ENCODE data around the gene MGAT4C. TPM values are rescaled to one million over a fixed set of nuclear protein-coding genes. Genes with fewer than 3 reads are reported as not detected.
A peak's percentile ranks its signal among the peaks of the same experiment; 100 is the strongest.

The MGAT4C gene
- total and polyA plus RNA-seq, 2 donors from 2014 or later: 0.16 TPM; not detected in 1

DNA sequence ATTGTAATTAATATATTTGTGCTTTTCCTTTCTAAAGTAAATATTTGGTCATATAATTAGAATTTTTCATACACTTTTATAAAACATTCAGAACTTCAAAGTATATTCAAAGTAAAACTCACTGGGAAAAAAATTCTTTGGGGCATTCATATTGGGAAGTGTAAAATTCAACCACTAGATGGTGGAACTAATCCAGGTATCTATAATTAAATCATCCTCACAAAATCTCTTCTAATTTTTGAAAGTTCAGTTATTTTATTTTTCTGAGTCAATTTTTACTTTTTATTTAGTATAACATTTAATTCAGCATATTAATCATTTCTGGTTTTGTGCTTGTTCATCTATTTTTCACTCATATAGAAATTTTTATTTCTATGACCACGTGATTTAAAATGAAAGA, 301.1 kb downstream of the MGAT4C start:
- Histone ChIP-seq H3K27me3 (ENCODE audit: control insufficient read depth, insufficient read depth, low read length) (no peaks in the 10 kb centered on the region), H3K9ac (ENCODE audit: low read length in 3 of 3) (no peak overlapping the region), H3K9me3 (ENCODE audit: control insufficient read depth in 2 of 3, insufficient read depth in 1 of 3, low read length in 3 of 3) (no peaks in the 10 kb centered on the region), H3K36me3 (ENCODE audit: control insufficient read depth in 2 of 3, insufficient read depth in 3 of 3, low read length in 3 of 3) (no peaks in the 10 kb centered on the region), H3K4me1 (ENCODE audit: control insufficient read depth in 2 of 3, insufficient read depth in 2 of 3, low read depth in 1 of 3, low read length in 3 of 3) (no peaks in the 10 kb centered on the region), H3K27ac (ENCODE audit: low read depth in 2 of 2, low read length in 2 of 2) (no peak overlapping the region), H3K4me3 (ENCODE audit: low read length in 3 of 3) (no peak overlapping the region)
- TF ChIP-seq, protein P1, sequence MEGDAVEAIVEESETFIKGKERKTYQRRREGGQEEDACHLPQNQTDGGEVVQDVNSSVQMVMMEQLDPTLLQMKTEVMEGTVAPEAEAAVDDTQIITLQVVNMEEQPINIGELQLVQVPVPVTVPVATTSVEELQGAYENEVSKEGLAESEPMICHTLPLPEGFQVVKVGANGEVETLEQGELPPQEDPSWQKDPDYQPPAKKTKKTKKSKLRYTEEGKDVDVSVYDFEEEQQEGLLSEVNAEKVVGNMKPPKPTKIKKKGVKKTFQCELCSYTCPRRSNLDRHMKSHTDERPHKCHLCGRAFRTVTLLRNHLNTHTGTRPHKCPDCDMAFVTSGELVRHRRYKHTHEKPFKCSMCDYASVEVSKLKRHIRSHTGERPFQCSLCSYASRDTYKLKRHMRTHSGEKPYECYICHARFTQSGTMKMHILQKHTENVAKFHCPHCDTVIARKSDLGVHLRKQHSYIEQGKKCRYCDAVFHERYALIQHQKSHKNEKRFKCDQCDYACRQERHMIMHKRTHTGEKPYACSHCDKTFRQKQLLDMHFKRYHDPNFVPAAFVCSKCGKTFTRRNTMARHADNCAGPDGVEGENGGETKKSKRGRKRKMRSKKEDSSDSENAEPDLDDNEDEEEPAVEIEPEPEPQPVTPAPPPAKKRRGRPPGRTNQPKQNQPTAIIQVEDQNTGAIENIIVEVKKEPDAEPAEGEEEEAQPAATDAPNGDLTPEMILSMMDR (IDR thresholded peaks at IDR 0.05; ENCODE audit: borderline replicate concordance, extremely low read depth, insufficient read depth): no peak
- FAIRE-seq: peak; percentile 92
- DNase-seq: no peak
- intact Hi-C loops (cut with DNase I): no loop called here

DNA sequence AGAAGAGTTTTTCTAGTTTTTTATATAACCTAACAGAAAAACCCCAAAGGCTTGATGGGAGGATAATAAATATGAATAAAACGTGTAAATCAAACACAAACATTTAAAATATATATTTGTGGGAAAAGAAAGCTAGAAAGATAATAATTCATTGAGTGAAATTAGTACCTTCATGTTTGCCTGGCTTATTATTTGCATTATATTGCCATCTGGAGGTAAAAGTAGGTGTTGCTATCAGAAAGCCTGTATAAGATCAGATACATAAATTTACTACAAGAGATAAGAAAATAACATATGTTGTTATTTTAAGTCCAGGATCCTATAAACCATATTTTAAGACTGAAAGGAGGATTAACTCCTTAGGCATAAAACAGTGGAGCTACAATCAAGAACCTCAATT, 304.4 kb downstream of the MGAT4C start:
- H3K36me3 ChIP-seq (ENCODE audit: control insufficient read depth in 2 of 3, insufficient read depth in 3 of 3, low read length in 3 of 3): no peaks in the 10 kb centered on the region
- no peak overlapping the region for H3K9ac ChIP-seq (ENCODE audit: low read length in 3 of 3)
- H3K9me3 ChIP-seq (ENCODE audit: control insufficient read depth in 2 of 3, insufficient read depth in 1 of 3, low read length in 3 of 3): no peaks in the 10 kb centered on the region
- H3K27ac ChIP-seq (ENCODE audit: low read depth in 2 of 2, low read length in 2 of 2): no peak overlapping the region
- TF ChIP-seq, protein P1 (IDR thresholded peaks at IDR 0.05; ENCODE audit: borderline replicate concordance, extremely low read depth, insufficient read depth): peak; percentile 23
- H3K4me3 ChIP-seq (ENCODE audit: low read length in 3 of 3): no peak overlapping the region
- no peaks in the 10 kb centered on the region for H3K4me1 ChIP-seq (ENCODE audit: control insufficient read depth in 2 of 3, insufficient read depth in 2 of 3, low read depth in 1 of 3, low read length in 3 of 3)
- intact Hi-C loops (cut with DNase I): no loop called here
- peak in 2 of 5 donors; percentile 28 to 54 for DNase-seq
- peak; percentile 60 for FAIRE-seq
- no peaks in the 10 kb centered on the region for H3K27me3 ChIP-seq (ENCODE audit: control insufficient read depth, insufficient read depth, low read length)

DNA sequence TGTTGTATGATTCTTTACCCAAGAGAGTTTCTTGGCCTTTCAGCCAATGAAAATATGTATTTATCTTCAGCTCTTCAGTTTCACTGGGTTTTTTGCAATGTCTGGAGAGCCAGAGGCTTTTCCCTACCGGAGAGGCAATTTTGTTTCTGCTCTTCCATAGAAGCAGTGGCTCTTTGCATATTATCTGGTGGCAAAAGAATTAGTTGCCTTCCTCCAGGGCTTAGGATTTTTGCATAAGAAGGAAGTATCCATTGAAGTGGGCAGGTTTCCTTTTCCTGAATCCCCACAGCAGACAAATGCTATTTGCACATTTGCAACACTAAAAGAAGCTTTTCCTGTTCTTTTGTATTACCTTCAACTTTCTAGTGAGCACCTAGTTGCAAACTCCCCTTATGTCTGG, 306.9 kb downstream of the MGAT4C start:
- H3K9ac ChIP-seq (ENCODE audit: low read length in 3 of 3): no peak overlapping the region
- no peaks in the 10 kb centered on the region for H3K27me3 ChIP-seq (ENCODE audit: control insufficient read depth, insufficient read depth, low read length)
- H3K4me1 ChIP-seq (ENCODE audit: control insufficient read depth in 2 of 3, insufficient read depth in 2 of 3, low read depth in 1 of 3, low read length in 3 of 3): no peaks in the 10 kb centered on the region
- DNase-seq (no peak), FAIRE-seq (no peak)
- TF ChIP-seq, protein P1 (IDR thresholded peaks at IDR 0.05; ENCODE audit: borderline replicate concordance, extremely low read depth, insufficient read depth): no peak
- intact Hi-C loops (cut with DNase I): no loop called here
- H3K27ac ChIP-seq (ENCODE audit: low read depth in 2 of 2, low read length in 2 of 2): no peak overlapping the region
- no peaks in the 10 kb centered on the region for H3K9me3 ChIP-seq (ENCODE audit: control insufficient read depth in 2 of 3, insufficient read depth in 1 of 3, low read length in 3 of 3)
- H3K36me3 ChIP-seq (ENCODE audit: control insufficient read depth in 2 of 3, insufficient read depth in 3 of 3, low read length in 3 of 3): no peaks in the 10 kb centered on the region
- no peak overlapping the region for H3K4me3 ChIP-seq (ENCODE audit: low read length in 3 of 3)

DNA sequence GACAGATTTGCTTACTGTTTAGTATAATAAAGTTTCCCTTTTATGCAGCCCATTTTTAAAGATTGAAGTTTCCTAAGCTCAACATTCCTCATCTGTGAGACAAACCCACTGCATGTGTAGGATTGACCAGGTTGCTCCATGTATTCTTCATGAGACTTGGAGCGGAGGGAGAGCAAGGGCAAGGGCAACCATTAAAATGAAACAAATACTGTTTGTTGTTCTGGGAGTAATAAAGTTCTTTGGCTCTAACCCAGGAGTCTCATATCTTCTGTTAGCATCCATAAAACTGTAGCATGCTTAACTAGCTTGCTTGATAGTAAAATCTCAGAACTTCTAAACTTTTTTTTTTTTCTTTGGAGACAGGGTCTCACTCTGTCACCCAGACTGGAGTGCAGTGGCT, 307.9 kb downstream of the MGAT4C start:
- H3K9me3 ChIP-seq (ENCODE audit: control insufficient read depth in 2 of 3, insufficient read depth in 1 of 3, low read length in 3 of 3): no peaks in the 10 kb centered on the region
- H3K27me3 ChIP-seq (ENCODE audit: control insufficient read depth, insufficient read depth, low read length): no peaks in the 10 kb centered on the region
- no peak overlapping the region for H3K4me3 ChIP-seq (ENCODE audit: low read length in 3 of 3)
- DNase-seq (no peak), FAIRE-seq (no peak)
- H3K36me3 ChIP-seq (ENCODE audit: control insufficient read depth in 2 of 3, insufficient read depth in 3 of 3, low read length in 3 of 3): no peaks in the 10 kb centered on the region
- no peaks in the 10 kb centered on the region for H3K4me1 ChIP-seq (ENCODE audit: control insufficient read depth in 2 of 3, insufficient read depth in 2 of 3, low read depth in 1 of 3, low read length in 3 of 3)
- no peak overlapping the region for H3K27ac ChIP-seq (ENCODE audit: low read depth in 2 of 2, low read length in 2 of 2)
- TF ChIP-seq, protein P1 (IDR thresholded peaks at IDR 0.05; ENCODE audit: borderline replicate concordance, extremely low read depth, insufficient read depth): no peak
- no peak overlapping the region for H3K9ac ChIP-seq (ENCODE audit: low read length in 3 of 3)
- intact Hi-C loops (cut with DNase I): no loop called here
